HG02678 (cell line): ENCODE measurements around the gene RBM4B.

Source experiments
- ATAC-seq: cut with Tn5 transposase; IDR thresholded peaks from one replicate; pipeline ENCODE4 v1.9.1; 2021; ENCODE audit warnings: mild to moderate bottlenecking, moderate library complexity; ENCODE audit not compliant: unreplicated experiment

Gene RBM4B

DNA sequence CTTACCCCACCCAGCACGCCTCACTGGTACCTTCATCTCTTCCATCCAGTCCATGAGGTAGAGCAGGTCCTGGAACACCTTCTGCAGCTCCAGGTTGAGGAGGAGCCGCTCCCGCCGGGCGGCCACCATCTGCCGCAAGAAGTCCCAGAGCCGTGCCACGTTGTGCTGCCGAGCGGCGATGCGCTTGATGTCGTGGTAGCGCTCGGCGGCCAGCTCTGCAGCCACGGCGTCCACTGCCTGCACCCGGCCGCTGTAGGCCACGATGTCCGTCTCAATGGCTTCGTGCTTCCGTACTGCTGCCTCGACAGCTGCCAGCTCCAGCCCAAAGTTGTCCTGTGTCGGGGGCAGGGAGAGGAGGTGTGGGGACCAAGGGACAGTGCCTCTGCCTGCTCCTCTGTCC is 29.8 kb upstream of the RBM4B start:
- ATAC-seq = no peak

GRCh38 chr11:66706989-66707388 is 29.3 kb upstream of the RBM4B start:
- ATAC-seq = no peak

- ATAC-seq = no peak
Measured at GRCh38 chr11:66705587-66706335, 28.1 kb upstream of the RBM4B start.

DNA sequence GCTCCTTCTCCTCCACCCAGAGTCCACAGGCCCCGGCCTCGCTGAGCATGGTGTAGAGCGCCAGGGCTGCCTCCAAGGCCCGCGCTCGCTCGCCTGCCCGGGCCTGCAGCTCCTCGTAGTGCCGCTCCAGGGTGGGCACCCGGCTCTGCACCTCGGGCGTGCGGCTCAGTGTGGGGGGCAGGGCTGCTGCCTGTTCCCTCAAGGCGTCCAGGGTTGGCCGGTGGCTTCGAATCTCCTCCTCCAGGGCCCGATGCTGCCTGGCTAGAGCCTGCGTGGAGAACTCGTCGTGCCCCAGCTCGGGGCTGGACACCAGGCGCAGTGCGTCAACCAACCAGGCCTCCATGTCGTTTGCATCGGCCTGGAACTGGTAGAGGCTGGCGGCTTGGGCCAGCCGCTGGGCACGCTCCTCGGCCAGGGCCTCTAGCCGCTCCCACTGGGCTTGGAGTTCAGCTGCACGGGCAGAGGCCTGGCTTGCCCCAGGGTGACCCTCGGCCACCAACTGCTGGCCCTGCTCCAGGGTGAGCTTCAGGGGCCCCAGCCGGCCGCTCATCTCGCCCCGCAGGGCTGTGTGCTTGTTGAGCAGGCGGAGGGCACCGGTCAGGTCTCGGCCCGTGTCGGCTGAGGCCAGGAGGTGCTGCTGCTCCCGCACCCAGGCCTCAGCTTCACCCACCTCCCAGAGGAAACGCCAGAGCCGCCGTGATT is 27.1 kb upstream of the RBM4B start:
- no peak for ATAC-seq

- no peak for ATAC-seq
Measured at GRCh38 chr11:66701432-66702240, 23.9 kb upstream of the RBM4B start.

GRCh38 chr11:66700742-66701141 is 23.1 kb upstream of the RBM4B start:
- no peak for ATAC-seq

GRCh38 chr11:66700337-66700736 is 22.6 kb upstream of the RBM4B start:
- ATAC-seq = no peak

DNA sequence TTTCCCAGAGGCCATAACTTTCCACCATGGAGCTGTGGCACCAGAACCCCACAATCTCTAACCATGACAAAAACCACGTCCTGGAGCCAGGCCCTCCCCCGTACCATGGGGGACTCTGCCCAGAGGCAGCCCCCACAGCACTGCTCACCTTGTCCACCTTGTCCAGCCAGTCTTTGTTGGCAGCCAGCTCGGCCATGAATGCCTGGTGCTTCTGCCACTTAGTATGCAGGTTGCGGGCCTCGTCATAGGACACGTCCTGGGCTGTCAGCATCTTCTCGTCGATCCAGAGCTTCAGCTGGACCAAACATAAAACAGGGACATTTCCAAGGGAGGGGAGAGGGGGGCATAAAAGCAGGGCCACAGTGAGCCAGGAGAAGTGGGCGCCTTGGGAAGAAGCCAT is 20.8 kb upstream of the RBM4B start:
- no peak for ATAC-seq

GRCh38 chr11:66697988-66698387 is 20.3 kb upstream of the RBM4B start:
- no peak for ATAC-seq

GRCh38 chr11:66696146-66696545 is 18.5 kb upstream of the RBM4B start:
- no peak for ATAC-seq

DNA sequence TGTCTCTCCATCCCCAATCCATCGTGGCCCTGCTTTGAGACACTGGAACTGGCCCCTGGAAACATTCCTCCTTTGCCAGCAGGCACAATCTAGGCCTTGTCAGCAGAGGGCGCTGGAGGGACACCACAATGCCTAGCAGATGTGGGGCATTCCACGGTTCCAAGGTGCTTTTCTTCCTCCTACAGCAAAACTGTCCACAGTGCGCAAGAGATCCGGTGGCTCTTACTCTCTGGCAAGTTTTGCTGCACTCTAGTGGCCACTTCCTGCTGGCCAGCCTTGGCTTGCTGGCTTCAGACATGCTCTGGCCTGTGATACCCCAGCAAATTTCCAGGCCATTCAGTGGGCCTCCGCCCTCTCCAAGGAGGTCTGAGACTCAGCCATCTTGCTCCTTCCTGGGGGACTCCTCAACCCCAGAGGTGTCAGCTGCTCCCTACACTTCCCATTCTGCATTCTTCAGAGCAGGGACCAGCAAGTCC is 17.1 kb upstream of the RBM4B start:
- ATAC-seq = peak; percentile 67

GRCh38 chr11:66694056-66694410 is 16.3 kb upstream of the RBM4B start:
- ATAC-seq = no peak

- ATAC-seq = no peak
Measured at GRCh38 chr11:66693356-66694055, 15.8 kb upstream of the RBM4B start.

- ATAC-seq = no peak
Measured at GRCh38 chr11:66692871-66693331, 15.2 kb upstream of the RBM4B start.

DNA sequence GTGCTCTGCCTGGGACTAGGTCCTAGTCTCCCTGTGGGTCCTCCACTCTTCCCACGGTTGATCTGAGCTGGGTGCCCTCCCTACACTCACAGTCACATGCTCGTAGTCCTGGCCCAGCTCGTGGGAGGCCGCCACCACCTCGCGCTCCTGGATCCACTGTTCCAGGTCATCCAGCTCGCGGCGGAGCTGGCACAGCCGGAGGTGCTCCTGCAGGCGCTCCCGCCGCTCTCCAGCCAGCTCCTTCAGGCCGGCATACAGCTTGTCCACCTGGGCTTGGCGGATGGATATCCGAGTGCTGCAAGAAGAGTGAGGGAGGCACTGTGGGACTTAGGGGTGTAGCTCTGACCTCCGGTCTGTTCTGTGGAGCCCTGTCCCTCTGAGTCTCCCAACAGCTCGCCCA is 14.8 kb upstream of the RBM4B start:
- no peak for ATAC-seq

GRCh38 chr11:66691311-66691980 is 13.8 kb upstream of the RBM4B start:
- no peak for ATAC-seq

- ATAC-seq = no peak
Measured at GRCh38 chr11:66689661-66690590, 12.2 kb upstream of the RBM4B start.

DNA sequence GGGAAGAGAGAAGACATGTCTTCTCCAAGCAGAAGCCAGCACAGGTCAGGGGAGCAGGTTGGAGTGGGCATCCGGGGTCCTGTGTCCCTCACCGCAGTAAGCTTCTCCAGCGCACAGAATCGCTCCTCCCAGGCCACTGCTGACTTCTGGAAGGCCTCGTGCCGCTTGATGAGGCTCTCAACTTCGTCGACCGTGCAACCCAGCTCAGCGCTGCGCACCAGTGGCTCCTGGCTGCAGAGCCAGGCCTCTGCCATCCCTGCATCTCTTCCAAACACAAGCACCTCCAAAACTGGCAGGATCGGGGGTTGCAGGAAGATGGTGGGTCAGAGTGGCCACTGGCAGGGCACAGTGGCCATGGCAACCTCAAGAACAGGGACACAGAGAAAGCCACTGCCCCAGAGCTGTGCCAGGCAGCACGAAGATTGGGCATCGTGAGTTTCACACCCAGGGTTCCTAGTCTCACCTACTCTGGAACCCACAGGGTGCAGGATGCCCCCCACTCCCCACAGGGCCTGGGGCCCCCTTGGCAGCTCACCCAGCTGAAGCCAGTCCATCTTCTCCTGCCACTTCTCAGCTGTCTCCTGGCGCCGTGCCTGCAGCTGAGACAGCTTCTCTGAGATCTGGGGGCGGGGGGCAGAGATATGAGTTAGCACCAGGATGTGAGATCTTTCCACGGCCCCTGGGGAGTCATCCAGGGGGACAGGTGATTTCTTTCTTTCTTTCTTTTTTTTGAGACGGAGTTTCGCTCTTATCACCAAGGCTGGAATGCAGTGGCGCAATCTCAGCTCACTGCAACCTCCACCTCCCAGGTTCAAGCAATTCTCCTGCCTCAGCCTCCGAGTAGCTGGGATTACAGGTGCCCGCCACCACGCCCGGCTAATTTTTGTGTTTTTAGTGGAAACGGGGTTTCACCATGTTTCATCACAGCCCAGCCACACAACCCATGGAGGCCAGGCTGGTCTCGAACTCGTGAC is 11.2 kb upstream of the RBM4B start:
- ATAC-seq = no peak
